Esophagus muscularis mucosa (tissue), 4 donors: ENCODE measurements around the gene YEATS2.

Experiments
- EP300 ChIP-seq: sonication (generic); formaldehyde crosslinking; IDR thresholded peaks from one replicate; pipeline ENCODE4 v1.6.1; 2017; ENCODE audit warnings: antibody characterized with exemption
- POLR2AphosphoS5 ChIP-seq, 2 donors: sonication (generic); formaldehyde crosslinking; IDR thresholded peaks; one replicate each; pipeline ENCODE4 v1.6.1; 2017; ENCODE audit warnings: antibody characterized with exemption in 2 of 2
- TF ChIP-seq, protein P1 (sequence below), 3 experiments: fragments of 200-600 bp in 2 of 3; fragments of 450-650 bp in 1 of 3; sonication (generic) in 2 of 3; IDR thresholded peaks; one replicate each; pipeline ENCODE4 v1.5.1; 2017 to 2019; ENCODE audit warnings: antibody characterized with exemption in 3 of 3, mild to moderate bottlenecking in 2 of 3, moderate library complexity in 1 of 3

DNA sequence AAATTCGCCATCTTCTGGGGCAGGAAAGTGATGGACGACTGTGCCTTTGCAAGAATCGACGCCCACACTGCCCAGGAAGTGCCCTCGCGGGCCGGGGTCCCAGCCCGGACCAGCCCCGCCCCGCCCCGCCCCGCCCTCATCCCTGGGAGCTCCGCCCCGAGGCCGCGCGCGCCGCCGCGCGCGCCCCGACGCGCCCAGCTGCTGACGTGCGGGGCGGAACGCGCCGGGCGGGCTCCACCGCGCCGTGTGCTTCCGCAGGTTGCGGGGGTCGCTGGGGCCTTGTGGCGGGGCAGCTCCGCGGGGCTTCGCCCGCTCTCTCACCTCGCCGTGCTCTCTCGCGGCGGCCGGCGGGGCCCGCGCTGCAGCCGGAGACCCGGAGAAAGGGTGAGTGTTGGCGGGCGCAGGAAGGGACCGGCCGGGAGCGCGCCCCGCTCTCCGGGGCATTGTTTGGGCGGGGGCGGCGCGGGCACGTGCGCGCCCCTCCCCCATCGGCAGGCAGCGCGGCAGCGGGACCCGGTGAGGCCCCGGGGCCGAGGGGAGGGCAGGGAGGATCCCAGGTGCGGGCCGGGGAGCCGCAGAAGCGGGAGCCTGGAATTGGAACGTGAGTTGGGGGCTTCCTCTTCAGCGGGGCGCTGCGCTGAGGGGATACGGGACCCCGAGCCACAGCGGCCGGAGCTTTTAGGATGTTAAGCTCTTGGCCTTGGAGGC is at the start of gene YEATS2:
- TF ChIP-seq, protein P1, sequence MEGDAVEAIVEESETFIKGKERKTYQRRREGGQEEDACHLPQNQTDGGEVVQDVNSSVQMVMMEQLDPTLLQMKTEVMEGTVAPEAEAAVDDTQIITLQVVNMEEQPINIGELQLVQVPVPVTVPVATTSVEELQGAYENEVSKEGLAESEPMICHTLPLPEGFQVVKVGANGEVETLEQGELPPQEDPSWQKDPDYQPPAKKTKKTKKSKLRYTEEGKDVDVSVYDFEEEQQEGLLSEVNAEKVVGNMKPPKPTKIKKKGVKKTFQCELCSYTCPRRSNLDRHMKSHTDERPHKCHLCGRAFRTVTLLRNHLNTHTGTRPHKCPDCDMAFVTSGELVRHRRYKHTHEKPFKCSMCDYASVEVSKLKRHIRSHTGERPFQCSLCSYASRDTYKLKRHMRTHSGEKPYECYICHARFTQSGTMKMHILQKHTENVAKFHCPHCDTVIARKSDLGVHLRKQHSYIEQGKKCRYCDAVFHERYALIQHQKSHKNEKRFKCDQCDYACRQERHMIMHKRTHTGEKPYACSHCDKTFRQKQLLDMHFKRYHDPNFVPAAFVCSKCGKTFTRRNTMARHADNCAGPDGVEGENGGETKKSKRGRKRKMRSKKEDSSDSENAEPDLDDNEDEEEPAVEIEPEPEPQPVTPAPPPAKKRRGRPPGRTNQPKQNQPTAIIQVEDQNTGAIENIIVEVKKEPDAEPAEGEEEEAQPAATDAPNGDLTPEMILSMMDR (IDR thresholded peaks at IDR 0.05), result peak in 1 of 3 experiments; percentile 12
- no peak for TF ChIP-seq EP300
- TF ChIP-seq POLR2AphosphoS5 (IDR thresholded peaks at IDR 0.05), result peak; percentile 33 to 69
